ENCODE results near the gene DDX1.

Gene DDX1

GRCh38 chr2:15555760-15556193 is 35.9 kb upstream of the DDX1 start:
- no peak overlapping the region for H3K4me3 ChIP-seq (ENCODE audit: low read length)
- peaks cover 8% of the 10 kb centered on the region for H3K36me3 ChIP-seq (ENCODE audit: insufficient read depth, low read length)
- peaks cover 9% of the 10 kb centered on the region for H3K4me1 ChIP-seq (ENCODE audit: control insufficient read depth, insufficient read depth, low read length)
- no peak overlapping the region for H3K4me2 ChIP-seq (ENCODE audit: low read length)
- no peaks in the 10 kb centered on the region for H3K9me3 ChIP-seq (replicated peaks; ENCODE audit: low read length)
- H3K27me3 ChIP-seq (ENCODE audit: control insufficient read depth, insufficient read depth, low read length), result no peaks in the 10 kb centered on the region
- H3K9ac ChIP-seq (ENCODE audit: low read depth, low read length), result no peak overlapping the region

- Histone ChIP-seq H3K4me2 (ENCODE audit: low read length) (no peak overlapping the region), H3K9me3 (replicated peaks; ENCODE audit: low read length) (no peaks in the 10 kb centered on the region), H3K9ac (ENCODE audit: low read depth, low read length) (no peak overlapping the region), H3K4me1 (ENCODE audit: control insufficient read depth, insufficient read depth, low read length) (peaks cover 10% of the 10 kb centered on the region), H3K27me3 (ENCODE audit: control insufficient read depth, insufficient read depth, low read length) (no peaks in the 10 kb centered on the region), H3K4me3 (ENCODE audit: low read length) (no peak overlapping the region), H3K36me3 (ENCODE audit: insufficient read depth, low read length) (peaks cover 5% of the 10 kb centered on the region)
Measured at GRCh38 chr2:15556311-15556930, 35.2 kb upstream of the DDX1 start.

- no peak overlapping the region for H3K4me3 ChIP-seq (ENCODE audit: low read length)
- no peak overlapping the region for H3K4me2 ChIP-seq (ENCODE audit: low read length)
- peaks cover 20% of the 10 kb centered on the region for H3K4me1 ChIP-seq (ENCODE audit: control insufficient read depth, insufficient read depth, low read length)
- H3K9ac ChIP-seq (ENCODE audit: low read depth, low read length), result no peak overlapping the region
- no peaks in the 10 kb centered on the region for H3K27me3 ChIP-seq (ENCODE audit: control insufficient read depth, insufficient read depth, low read length)
- no peaks in the 10 kb centered on the region for H3K9me3 ChIP-seq (replicated peaks; ENCODE audit: low read length)
- H3K36me3 ChIP-seq (ENCODE audit: insufficient read depth, low read length), result peaks cover 1% of the 10 kb centered on the region
Measured at GRCh38 chr2:15557887-15558311, 33.8 kb upstream of the DDX1 start.

GRCh38 chr2:15559379-15560139 is 32.1 kb upstream of the DDX1 start:
- Histone ChIP-seq H3K4me1 (ENCODE audit: control insufficient read depth, insufficient read depth, low read length) (peaks cover 20% of the 10 kb centered on the region), H3K27me3 (ENCODE audit: control insufficient read depth, insufficient read depth, low read length) (no peaks in the 10 kb centered on the region), H3K36me3 (ENCODE audit: insufficient read depth, low read length) (no peaks in the 10 kb centered on the region), H3K9me3 (replicated peaks; ENCODE audit: low read length) (no peaks in the 10 kb centered on the region), H3K4me2 (ENCODE audit: low read length) (peak overlapping the region; percentile 88), H3K9ac (ENCODE audit: low read depth, low read length) (peak overlapping the region; percentile 85), H3K4me3 (ENCODE audit: low read length) (peak overlapping the region; percentile 81)

GRCh38 chr2:15560140-15560987 is 31.3 kb upstream of the DDX1 start:
- Histone ChIP-seq H3K9ac (ENCODE audit: low read depth, low read length) (peak overlapping the region; percentile 85), H3K4me2 (ENCODE audit: low read length) (peak overlapping the region; percentile 88), H3K4me3 (ENCODE audit: low read length) (peak overlapping the region; percentile 81), H3K4me1 (ENCODE audit: control insufficient read depth, insufficient read depth, low read length) (peaks cover 20% of the 10 kb centered on the region), H3K9me3 (replicated peaks; ENCODE audit: low read length) (no peaks in the 10 kb centered on the region), H3K27me3 (ENCODE audit: control insufficient read depth, insufficient read depth, low read length) (no peaks in the 10 kb centered on the region), H3K36me3 (ENCODE audit: insufficient read depth, low read length) (no peaks in the 10 kb centered on the region)

GRCh38 chr2:15560988-15561573 is 30.6 kb upstream of the DDX1 start, which contains the start of gene NBAS:
Gene NBAS (minus strand): TSS chr2:15561334. CDS start chr2:15561304, 30 bp downstream.
- Histone ChIP-seq H3K4me1 (ENCODE audit: control insufficient read depth, insufficient read depth, low read length) (peaks cover 20% of the 10 kb centered on the region), H3K4me3 (ENCODE audit: low read length) (peak within 1 kb of the TSS; percentile 81), H3K9me3 (replicated peaks; ENCODE audit: low read length) (no peaks in the 10 kb centered on the region), H3K4me2 (ENCODE audit: low read length) (peak within 1 kb of the TSS; percentile 88), H3K27me3 (ENCODE audit: control insufficient read depth, insufficient read depth, low read length) (no peaks in the 10 kb centered on the region), H3K36me3 (ENCODE audit: insufficient read depth, low read length) (no peaks in the 10 kb centered on the region), H3K9ac (ENCODE audit: low read depth, low read length) (peak within 1 kb of the TSS; percentile 85)

- no peaks in the 10 kb centered on the region for H3K27me3 ChIP-seq (ENCODE audit: control insufficient read depth, insufficient read depth, low read length)
- H3K36me3 ChIP-seq (ENCODE audit: insufficient read depth, low read length), result no peaks in the 10 kb centered on the region
- peaks cover 20% of the 10 kb centered on the region for H3K4me1 ChIP-seq (ENCODE audit: control insufficient read depth, insufficient read depth, low read length)
- peak overlapping the region; percentile 81 for H3K4me3 ChIP-seq (ENCODE audit: low read length)
- peak overlapping the region; percentile 85 for H3K9ac ChIP-seq (ENCODE audit: low read depth, low read length)
- H3K4me2 ChIP-seq (ENCODE audit: low read length), result peak overlapping the region; percentile 88
- no peaks in the 10 kb centered on the region for H3K9me3 ChIP-seq (replicated peaks; ENCODE audit: low read length)
Measured at GRCh38 chr2:15561574-15562344, 29.9 kb upstream of the DDX1 start.

- Histone ChIP-seq H3K9ac (ENCODE audit: low read depth, low read length) (peak overlapping the region; percentile 85), H3K9me3 (replicated peaks; ENCODE audit: low read length) (no peaks in the 10 kb centered on the region), H3K27me3 (ENCODE audit: control insufficient read depth, insufficient read depth, low read length) (no peaks in the 10 kb centered on the region), H3K4me2 (ENCODE audit: low read length) (peak overlapping the region; percentile 88), H3K4me3 (ENCODE audit: low read length) (peak overlapping the region; percentile 81), H3K4me1 (ENCODE audit: control insufficient read depth, insufficient read depth, low read length) (peaks cover 20% of the 10 kb centered on the region), H3K36me3 (ENCODE audit: insufficient read depth, low read length) (no peaks in the 10 kb centered on the region)
Measured at GRCh38 chr2:15562354-15563031, 29.2 kb upstream of the DDX1 start.

GRCh38 chr2:15563227-15564100 is 28.2 kb upstream of the DDX1 start:
- Histone ChIP-seq H3K27me3 (ENCODE audit: control insufficient read depth, insufficient read depth, low read length) (no peaks in the 10 kb centered on the region), H3K4me2 (ENCODE audit: low read length) (no peak overlapping the region), H3K4me1 (ENCODE audit: control insufficient read depth, insufficient read depth, low read length) (peaks cover 20% of the 10 kb centered on the region), H3K9ac (ENCODE audit: low read depth, low read length) (no peak overlapping the region), H3K4me3 (ENCODE audit: low read length) (no peak overlapping the region), H3K9me3 (replicated peaks; ENCODE audit: low read length) (no peaks in the 10 kb centered on the region), H3K36me3 (ENCODE audit: insufficient read depth, low read length) (no peaks in the 10 kb centered on the region)

Data from skeletal muscle satellite cell (primary cell).